Measurements from ENCODE around the gene GFOD2. TPM values are rescaled to one million over a fixed set of nuclear protein-coding genes. Genes with fewer than 3 reads are reported as not detected.

Gene GFOD2
- total and polyA plus RNA-seq, 7 experiments from 2014 or later: 4.6 to 14.6 (median 11.4) TPM

- H3K27ac Mint-ChIP-seq: no peak overlapping the region
- H3K27me3 Mint-ChIP-seq: no peaks in the 10 kb centered on the region
- no peaks in the 10 kb centered on the region for H3K27me3 ChIP-seq (ENCODE audit: control insufficient read depth in 2 of 2, insufficient read depth in 2 of 2, low read length in 2 of 2)
- H3K9me3 Mint-ChIP-seq: peaks cover 0 to 2% (median 0%) of the 10 kb centered on the region in 11 donors
- no peak for DNase-seq
- no peaks in the 10 kb centered on the region for H3K9me3 ChIP-seq (ENCODE audit: control insufficient read depth in 2 of 3, low read length in 3 of 3)
- H3K4me3 Mint-ChIP-seq: no peak overlapping the region
- H3K4me1 Mint-ChIP-seq: peaks cover 23 to 45% (median 31%) of the 10 kb centered on the region in 7 donors
- H3K27ac ChIP-seq (ENCODE audit: low read depth, low read length): no peak overlapping the region
- no peak for ATAC-seq
- intact Hi-C loops (cut with micrococcal nuclease): no loop called here
- no peak overlapping the region for H3K4me3 ChIP-seq (ENCODE audit: low read length)
- H3K36me3 ChIP-seq (ENCODE audit: control insufficient read depth in 2 of 3, insufficient read depth in 3 of 3, low read length in 3 of 3): no peaks in the 10 kb centered on the region
- ChIA-PET POLR2A (no interaction called here), CTCF (interaction anchor here (0.7 to 1.7 kb wide), 2 partner anchors 68 to 151 kb away, joined by 3 read pairs; partner anchors contain the start of gene CTCF)
- H3K4me1 ChIP-seq (ENCODE audit: control insufficient read depth in 2 of 2, insufficient read depth in 2 of 2, low read length in 2 of 2): peaks cover 8% of the 10 kb centered on the region in 2 donors
- peaks cover 0 to 13% (median 4%) of the 10 kb centered on the region in 5 donors for H3K36me3 Mint-ChIP-seq
These were observed 5.4 kb downstream of the GFOD2 start for GRCh38 chr16:67713647-67714273.

DNA sequence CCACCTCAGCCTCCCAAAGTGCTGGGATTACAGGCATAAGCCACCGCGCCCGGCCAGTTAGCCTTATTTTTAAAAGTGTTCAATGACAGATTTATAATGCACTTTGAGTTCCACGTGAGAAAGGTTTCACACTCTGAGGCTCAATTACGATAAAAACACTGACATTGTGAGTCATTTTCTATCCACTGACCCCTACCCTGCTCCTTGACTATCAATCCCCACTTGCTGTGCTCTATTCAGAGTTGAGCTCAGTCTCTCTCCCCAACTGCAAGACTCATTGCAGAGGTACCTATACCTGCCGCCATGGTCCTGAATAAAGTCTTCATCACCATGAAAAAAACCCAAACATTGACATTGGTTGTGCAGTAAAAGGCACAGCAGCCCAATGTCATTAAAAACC is 8.5 kb downstream of the GFOD2 start:
- intact Hi-C loops (cut with micrococcal nuclease): no loop called here
- no peaks in the 10 kb centered on the region for H3K27me3 Mint-ChIP-seq
- POLR2A ChIA-PET: no interaction called here
- H3K4me1 Mint-ChIP-seq: peaks cover 8 to 29% (median 15%) of the 10 kb centered on the region in 7 donors
- CTCF ChIA-PET: no interaction called here
- H3K36me3 ChIP-seq (ENCODE audit: control insufficient read depth in 2 of 3, insufficient read depth in 3 of 3, low read length in 3 of 3): no peaks in the 10 kb centered on the region
- H3K27me3 ChIP-seq (ENCODE audit: control insufficient read depth in 2 of 2, insufficient read depth in 2 of 2, low read length in 2 of 2): no peaks in the 10 kb centered on the region
- H3K9me3 ChIP-seq (ENCODE audit: control insufficient read depth in 2 of 3, low read length in 3 of 3): no peaks in the 10 kb centered on the region
- no peak overlapping the region for H3K4me3 ChIP-seq (ENCODE audit: low read length)
- peaks cover 0 to 11% (median 0%) of the 10 kb centered on the region in 5 donors for H3K36me3 Mint-ChIP-seq
- no peaks in the 10 kb centered on the region for H3K4me1 ChIP-seq (ENCODE audit: control insufficient read depth in 2 of 2, insufficient read depth in 2 of 2, low read length in 2 of 2)
- ATAC-seq (no peak), DNase-seq (no peak)
- H3K9me3 Mint-ChIP-seq: no peaks in the 10 kb centered on the region
- no peak overlapping the region for H3K27ac ChIP-seq (ENCODE audit: low read depth, low read length)
- no peak overlapping the region for H3K27ac Mint-ChIP-seq
- H3K4me3 Mint-ChIP-seq: no peak overlapping the region

DNA sequence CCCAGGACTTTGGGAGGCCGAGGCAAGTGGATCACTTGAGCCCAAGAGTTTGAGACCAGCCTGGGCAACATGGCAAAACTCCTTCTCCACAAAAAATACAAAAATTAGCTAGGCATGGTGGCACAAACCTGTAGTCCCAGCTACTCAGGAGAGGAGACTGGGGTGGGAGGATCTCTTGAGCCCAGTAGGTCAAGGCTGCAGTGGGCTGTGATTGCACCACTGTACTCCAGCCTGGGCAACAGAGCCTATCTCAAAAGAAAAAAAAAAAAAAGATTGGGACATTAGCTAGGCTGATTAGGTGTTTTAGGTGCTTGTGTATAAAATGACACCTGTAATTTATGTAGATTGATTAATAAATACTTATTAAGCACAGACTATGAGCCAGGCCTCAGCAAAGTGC is 10.1 kb downstream of the GFOD2 start:
- Mint-ChIP-seq H3K27me3 (no peaks in the 10 kb centered on the region), H3K4me1 (peaks cover 12 to 40% (median 21%) of the 10 kb centered on the region in 7 donors), H3K4me3 (no peak overlapping the region), H3K9me3 (no peaks in the 10 kb centered on the region), H3K36me3 (peaks cover 0 to 11% (median 0%) of the 10 kb centered on the region in 5 donors), H3K27ac (peak overlapping the region in 1 of 9 donors; percentile 25)
- Histone ChIP-seq H3K4me1 (ENCODE audit: control insufficient read depth in 2 of 2, insufficient read depth in 2 of 2, low read length in 2 of 2) (peaks cover 1 to 4% of the 10 kb centered on the region in 2 donors), H3K9me3 (ENCODE audit: control insufficient read depth in 2 of 3, low read length in 3 of 3) (no peaks in the 10 kb centered on the region), H3K4me3 (ENCODE audit: low read length) (no peak overlapping the region), H3K27me3 (ENCODE audit: control insufficient read depth in 2 of 2, insufficient read depth in 2 of 2, low read length in 2 of 2) (no peaks in the 10 kb centered on the region), H3K36me3 (ENCODE audit: control insufficient read depth in 2 of 3, insufficient read depth in 3 of 3, low read length in 3 of 3) (no peaks in the 10 kb centered on the region), H3K27ac (ENCODE audit: low read depth, low read length) (no peak overlapping the region)
- intact Hi-C loops (cut with micrococcal nuclease): no loop called here
- CTCF ChIA-PET: interaction anchor here (0.6 kb wide), 1 partner anchor 172 kb away, joined by 3 read pairs; no protein-coding TSS in a partner anchor
- POLR2A ChIA-PET: interaction anchor here (0.6 kb wide), 1 partner anchor 394 kb away, joined by 3 read pairs; no protein-coding TSS in a partner anchor
- DNase-seq (no peak), ATAC-seq (no peak)

- no peak for DNase-seq
- Mint-ChIP-seq H3K36me3 (peaks cover 0 to 11% (median 0%) of the 10 kb centered on the region in 5 donors), H3K27ac (peak overlapping the region in 2 of 9 donors; percentile 25 to 39), H3K27me3 (no peaks in the 10 kb centered on the region), H3K9me3 (no peaks in the 10 kb centered on the region), H3K4me3 (no peak overlapping the region), H3K4me1 (peaks cover 13 to 41% (median 27%) of the 10 kb centered on the region in 7 donors)
- H3K4me3 ChIP-seq (ENCODE audit: low read length): no peak overlapping the region
- ChIA-PET CTCF (no interaction called here), POLR2A (no interaction called here)
- no peaks in the 10 kb centered on the region for H3K9me3 ChIP-seq (ENCODE audit: control insufficient read depth in 2 of 3, low read length in 3 of 3)
- H3K27me3 ChIP-seq (ENCODE audit: control insufficient read depth in 2 of 2, insufficient read depth in 2 of 2, low read length in 2 of 2): no peaks in the 10 kb centered on the region
- intact Hi-C loops (cut with micrococcal nuclease): no loop called here
- no peak for ATAC-seq
- H3K27ac ChIP-seq (ENCODE audit: low read depth, low read length): no peak overlapping the region
- H3K4me1 ChIP-seq (ENCODE audit: control insufficient read depth in 2 of 2, insufficient read depth in 2 of 2, low read length in 2 of 2): peaks cover 8 to 11% of the 10 kb centered on the region in 2 donors
- no peaks in the 10 kb centered on the region for H3K36me3 ChIP-seq (ENCODE audit: control insufficient read depth in 2 of 3, insufficient read depth in 3 of 3, low read length in 3 of 3)
These were observed 10.7 kb downstream of the GFOD2 start for GRCh38 chr16:67708368-67708771.

GRCh38 chr16:67707790-67708189 is 11.3 kb downstream of the GFOD2 start:
- peaks cover 14 to 15% of the 10 kb centered on the region in 2 donors for H3K4me1 ChIP-seq (ENCODE audit: control insufficient read depth in 2 of 2, insufficient read depth in 2 of 2, low read length in 2 of 2)
- Mint-ChIP-seq H3K9me3 (no peaks in the 10 kb centered on the region), H3K4me3 (no peak overlapping the region), H3K36me3 (peaks cover 0 to 11% (median 0%) of the 10 kb centered on the region in 5 donors), H3K27me3 (no peaks in the 10 kb centered on the region), H3K4me1 (peaks cover 18 to 45% (median 33%) of the 10 kb centered on the region in 7 donors), H3K27ac (no peak overlapping the region)
- H3K9me3 ChIP-seq (ENCODE audit: control insufficient read depth in 2 of 3, low read length in 3 of 3): no peaks in the 10 kb centered on the region
- intact Hi-C loops (cut with micrococcal nuclease): no loop called here
- no peaks in the 10 kb centered on the region for H3K27me3 ChIP-seq (ENCODE audit: control insufficient read depth in 2 of 2, insufficient read depth in 2 of 2, low read length in 2 of 2)
- DNase-seq: no peak
- no peak overlapping the region for H3K4me3 ChIP-seq (ENCODE audit: low read length)
- ChIA-PET POLR2A (no interaction called here), CTCF (no interaction called here)
- H3K27ac ChIP-seq (ENCODE audit: low read depth, low read length): no peak overlapping the region
- ATAC-seq: no peak
- no peaks in the 10 kb centered on the region for H3K36me3 ChIP-seq (ENCODE audit: control insufficient read depth in 2 of 3, insufficient read depth in 3 of 3, low read length in 3 of 3)

DNA sequence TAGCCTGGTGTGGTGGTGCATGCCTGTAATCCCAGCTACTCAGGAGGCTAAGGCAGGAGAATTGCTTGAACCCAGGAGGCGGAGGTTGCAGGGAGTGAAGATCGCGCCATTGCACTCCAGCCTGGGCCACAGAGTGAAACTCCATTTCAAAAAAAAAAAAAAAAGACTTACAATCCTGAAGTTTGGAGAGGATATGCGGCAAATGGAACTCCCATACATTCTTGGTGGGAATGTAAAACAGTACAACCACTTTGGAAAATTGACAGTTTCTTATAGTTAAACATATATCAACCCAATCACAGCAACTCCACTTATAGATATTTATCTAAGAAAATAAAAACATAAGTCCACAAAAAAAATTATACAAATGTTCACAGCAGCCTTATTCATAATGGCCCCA is 11.9 kb downstream of the GFOD2 start:
- Mint-ChIP-seq H3K9me3 (no peaks in the 10 kb centered on the region), H3K4me3 (no peak overlapping the region), H3K27me3 (no peaks in the 10 kb centered on the region), H3K36me3 (peaks cover 0 to 11% (median 0%) of the 10 kb centered on the region in 5 donors), H3K27ac (no peak overlapping the region), H3K4me1 (peaks cover 19 to 45% (median 35%) of the 10 kb centered on the region in 7 donors)
- Histone ChIP-seq H3K4me3 (ENCODE audit: low read length) (no peak overlapping the region), H3K9me3 (ENCODE audit: control insufficient read depth in 2 of 3, low read length in 3 of 3) (no peaks in the 10 kb centered on the region), H3K4me1 (ENCODE audit: control insufficient read depth in 2 of 2, insufficient read depth in 2 of 2, low read length in 2 of 2) (peaks cover 14 to 16% of the 10 kb centered on the region in 2 donors), H3K27ac (ENCODE audit: low read depth, low read length) (no peak overlapping the region), H3K27me3 (ENCODE audit: control insufficient read depth in 2 of 2, insufficient read depth in 2 of 2, low read length in 2 of 2) (no peaks in the 10 kb centered on the region), H3K36me3 (ENCODE audit: control insufficient read depth in 2 of 3, insufficient read depth in 3 of 3, low read length in 3 of 3) (no peaks in the 10 kb centered on the region)
- DNase-seq (no peak), ATAC-seq (no peak)
- CTCF ChIA-PET: no interaction called here
- POLR2A ChIA-PET: no interaction called here
- intact Hi-C loops (cut with micrococcal nuclease): no loop called here

- POLR2A ChIA-PET: interaction anchor here (0.5 to 0.8 kb wide), 3 partner anchors 15 to 1558 kb away, joined by 3 to 4 read pairs (median 3); partner anchors contain the start of gene GFOD2
- no peaks in the 10 kb centered on the region for H3K36me3 ChIP-seq (ENCODE audit: control insufficient read depth in 2 of 3, insufficient read depth in 3 of 3, low read length in 3 of 3)
- H3K27ac ChIP-seq (ENCODE audit: low read depth, low read length): no peak overlapping the region
- CTCF ChIA-PET: no interaction called here
- ATAC-seq (no peak), DNase-seq (no peak)
- Mint-ChIP-seq H3K27me3 (no peaks in the 10 kb centered on the region), H3K27ac (peak overlapping the region; percentile 12 to 89 (median 79)), H3K4me3 (peak overlapping the region in 6 of 10 donors; percentile 8 to 61 (median 36)), H3K36me3 (peaks cover 0 to 4% (median 0%) of the 10 kb centered on the region in 5 donors), H3K9me3 (no peaks in the 10 kb centered on the region), H3K4me1 (peaks cover 15 to 34% (median 22%) of the 10 kb centered on the region in 7 donors)
- no peaks in the 10 kb centered on the region for H3K9me3 ChIP-seq (ENCODE audit: control insufficient read depth in 2 of 3, low read length in 3 of 3)
- H3K4me1 ChIP-seq (ENCODE audit: control insufficient read depth in 2 of 2, insufficient read depth in 2 of 2, low read length in 2 of 2): peaks cover 14 to 16% of the 10 kb centered on the region in 2 donors
- no peak overlapping the region for H3K4me3 ChIP-seq (ENCODE audit: low read length)
- no peaks in the 10 kb centered on the region for H3K27me3 ChIP-seq (ENCODE audit: control insufficient read depth in 2 of 2, insufficient read depth in 2 of 2, low read length in 2 of 2)
- intact Hi-C loops (cut with micrococcal nuclease): no loop called here
These were observed 15.0 kb downstream of the GFOD2 start for GRCh38 chr16:67704110-67704509.

Data from naive thymus-derived CD4-positive, alpha-beta T cell (primary cell).